ENCODE data around the gene JMJD7. TPM values are rescaled to one million over a fixed set of nuclear protein-coding genes. Genes with fewer than 3 reads are reported as not detected.

Gene JMJD7
- polyA plus RNA-seq, 2 of the 4 experiments (the other 2 are of a cell fraction), result 3.4 to 3.8 TPM

DNA sequence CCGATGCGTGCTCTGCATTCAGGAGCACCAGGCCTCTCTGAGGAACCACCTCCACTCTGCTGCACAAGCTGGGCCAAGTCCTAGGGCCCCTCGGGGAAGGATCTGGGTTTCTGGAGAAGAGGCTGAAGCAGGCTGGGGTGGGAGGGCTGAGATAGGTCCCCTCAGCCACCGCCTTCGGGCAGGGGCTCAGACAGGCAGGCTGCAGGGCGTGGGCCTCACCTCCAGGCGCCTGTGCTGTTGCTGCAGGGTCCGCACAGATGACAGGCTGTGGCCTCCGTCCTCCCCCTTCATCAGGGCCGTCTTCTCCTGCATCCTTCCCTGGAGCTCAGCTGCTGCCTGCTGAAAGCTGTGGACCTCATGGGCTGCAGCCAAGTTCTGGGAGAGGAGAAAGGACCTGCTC is 25.9 kb downstream of the JMJD7 start:
- POLR2A ChIA-PET, result no interaction called here

DNA sequence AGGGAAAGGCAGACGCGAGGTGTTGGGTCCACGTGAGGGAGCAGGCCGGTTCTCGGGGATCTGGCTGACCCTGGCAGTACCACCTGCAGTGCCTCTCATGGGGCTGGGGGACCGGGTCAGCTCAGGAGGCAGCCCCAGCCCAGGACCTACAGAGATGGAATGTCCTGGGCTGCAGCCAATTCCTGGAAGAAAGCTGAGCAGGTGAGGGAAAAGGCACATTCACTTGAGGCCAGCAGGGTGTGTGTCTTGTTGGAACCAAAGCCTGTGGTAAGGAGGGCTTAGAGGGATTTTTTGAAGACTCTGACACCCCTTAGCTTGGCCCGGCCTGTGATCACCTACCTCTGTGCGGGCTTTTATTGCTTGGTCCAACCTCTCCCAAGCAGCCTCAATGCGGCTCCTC is 26.6 kb downstream of the JMJD7 start:
- 70% methylated on average over 2 of the region's 9 CpGs for WGBS (ENCODE audit: missing lambda C conversion rate)
- Histone ChIP-seq H3K4me2 (no peak overlapping the region), H3K27ac (no peak overlapping the region), H3K4me1 (no peaks in the 10 kb centered on the region), H3K4me3 (no peak overlapping the region), H3K9me3 (no peaks in the 10 kb centered on the region)
- DNase-seq (ENCODE audit: low read depth in 1 of 2, low spot score in 1 of 2) (no peak), FAIRE-seq (no peak), ATAC-seq (no peak)
- ChIA-PET POLR2A (no interaction called here), CTCF (interaction anchor here (1.8 kb wide), 1 partner anchor 50 kb away, joined by 4 read pairs; no protein-coding TSS in a partner anchor)
- TF ChIP-seq EHMT2 (IDR thresholded peaks at IDR 0.05; ENCODE audit: low read depth) (no peak), TFCP2L1 (CRISPR knock-in tag; IDR thresholded peaks at IDR 0.05) (no peak), ZSCAN20 (CRISPR knock-in tag; IDR thresholded peaks at IDR 0.05) (no peak), RAD21 (conservative IDR thresholded peaks at IDR 0.05 in 1 of 2, IDR thresholded peaks at IDR 0.05 in 1 of 2) (no peak), CEBPB (IDR thresholded peaks at IDR 0.05) (no peak), NFE2L2 (conservative IDR thresholded peaks at IDR 0.05; ENCODE audit: low read length) (no peak), ZNF302 (CRISPR knock-in tag; IDR thresholded peaks at IDR 0.05) (no peak), RCOR1 (IDR thresholded peaks at IDR 0.05; ENCODE audit: low read depth, low read length) (no peak), HOXB5 (CRISPR knock-in tag; IDR thresholded peaks at IDR 0.05) (no peak), CHD4 (IDR thresholded peaks at IDR 0.05; ENCODE audit: borderline replicate concordance) (no peak), SMC3 (IDR thresholded peaks at IDR 0.05) (no peak), TP53 (CRISPR knock-in tag; IDR thresholded peaks at IDR 0.05) (no peak), ZFP36 (IDR thresholded peaks at IDR 0.05; ENCODE audit: borderline replicate concordance, partially characterized antibody) (no peak)
- TF ChIP-seq, protein P1, sequence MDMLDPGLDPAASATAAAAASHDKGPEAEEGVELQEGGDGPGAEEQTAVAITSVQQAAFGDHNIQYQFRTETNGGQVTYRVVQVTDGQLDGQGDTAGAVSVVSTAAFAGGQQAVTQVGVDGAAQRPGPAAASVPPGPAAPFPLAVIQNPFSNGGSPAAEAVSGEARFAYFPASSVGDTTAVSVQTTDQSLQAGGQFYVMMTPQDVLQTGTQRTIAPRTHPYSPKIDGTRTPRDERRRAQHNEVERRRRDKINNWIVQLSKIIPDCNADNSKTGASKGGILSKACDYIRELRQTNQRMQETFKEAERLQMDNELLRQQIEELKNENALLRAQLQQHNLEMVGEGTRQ (IDR thresholded peaks at IDR 0.05), result no peak
- TF ChIP-seq, protein P2, sequence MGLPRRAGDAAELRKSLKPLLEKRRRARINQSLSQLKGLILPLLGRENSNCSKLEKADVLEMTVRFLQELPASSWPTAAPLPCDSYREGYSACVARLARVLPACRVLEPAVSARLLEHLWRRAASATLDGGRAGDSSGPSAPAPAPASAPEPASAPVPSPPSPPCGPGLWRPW (IDR thresholded peaks at IDR 0.05), result no peak
- TF ChIP-seq, protein P3, sequence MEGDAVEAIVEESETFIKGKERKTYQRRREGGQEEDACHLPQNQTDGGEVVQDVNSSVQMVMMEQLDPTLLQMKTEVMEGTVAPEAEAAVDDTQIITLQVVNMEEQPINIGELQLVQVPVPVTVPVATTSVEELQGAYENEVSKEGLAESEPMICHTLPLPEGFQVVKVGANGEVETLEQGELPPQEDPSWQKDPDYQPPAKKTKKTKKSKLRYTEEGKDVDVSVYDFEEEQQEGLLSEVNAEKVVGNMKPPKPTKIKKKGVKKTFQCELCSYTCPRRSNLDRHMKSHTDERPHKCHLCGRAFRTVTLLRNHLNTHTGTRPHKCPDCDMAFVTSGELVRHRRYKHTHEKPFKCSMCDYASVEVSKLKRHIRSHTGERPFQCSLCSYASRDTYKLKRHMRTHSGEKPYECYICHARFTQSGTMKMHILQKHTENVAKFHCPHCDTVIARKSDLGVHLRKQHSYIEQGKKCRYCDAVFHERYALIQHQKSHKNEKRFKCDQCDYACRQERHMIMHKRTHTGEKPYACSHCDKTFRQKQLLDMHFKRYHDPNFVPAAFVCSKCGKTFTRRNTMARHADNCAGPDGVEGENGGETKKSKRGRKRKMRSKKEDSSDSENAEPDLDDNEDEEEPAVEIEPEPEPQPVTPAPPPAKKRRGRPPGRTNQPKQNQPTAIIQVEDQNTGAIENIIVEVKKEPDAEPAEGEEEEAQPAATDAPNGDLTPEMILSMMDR (IDR thresholded peaks at IDR 0.05), result no peak
- TF ChIP-seq, protein P4, sequence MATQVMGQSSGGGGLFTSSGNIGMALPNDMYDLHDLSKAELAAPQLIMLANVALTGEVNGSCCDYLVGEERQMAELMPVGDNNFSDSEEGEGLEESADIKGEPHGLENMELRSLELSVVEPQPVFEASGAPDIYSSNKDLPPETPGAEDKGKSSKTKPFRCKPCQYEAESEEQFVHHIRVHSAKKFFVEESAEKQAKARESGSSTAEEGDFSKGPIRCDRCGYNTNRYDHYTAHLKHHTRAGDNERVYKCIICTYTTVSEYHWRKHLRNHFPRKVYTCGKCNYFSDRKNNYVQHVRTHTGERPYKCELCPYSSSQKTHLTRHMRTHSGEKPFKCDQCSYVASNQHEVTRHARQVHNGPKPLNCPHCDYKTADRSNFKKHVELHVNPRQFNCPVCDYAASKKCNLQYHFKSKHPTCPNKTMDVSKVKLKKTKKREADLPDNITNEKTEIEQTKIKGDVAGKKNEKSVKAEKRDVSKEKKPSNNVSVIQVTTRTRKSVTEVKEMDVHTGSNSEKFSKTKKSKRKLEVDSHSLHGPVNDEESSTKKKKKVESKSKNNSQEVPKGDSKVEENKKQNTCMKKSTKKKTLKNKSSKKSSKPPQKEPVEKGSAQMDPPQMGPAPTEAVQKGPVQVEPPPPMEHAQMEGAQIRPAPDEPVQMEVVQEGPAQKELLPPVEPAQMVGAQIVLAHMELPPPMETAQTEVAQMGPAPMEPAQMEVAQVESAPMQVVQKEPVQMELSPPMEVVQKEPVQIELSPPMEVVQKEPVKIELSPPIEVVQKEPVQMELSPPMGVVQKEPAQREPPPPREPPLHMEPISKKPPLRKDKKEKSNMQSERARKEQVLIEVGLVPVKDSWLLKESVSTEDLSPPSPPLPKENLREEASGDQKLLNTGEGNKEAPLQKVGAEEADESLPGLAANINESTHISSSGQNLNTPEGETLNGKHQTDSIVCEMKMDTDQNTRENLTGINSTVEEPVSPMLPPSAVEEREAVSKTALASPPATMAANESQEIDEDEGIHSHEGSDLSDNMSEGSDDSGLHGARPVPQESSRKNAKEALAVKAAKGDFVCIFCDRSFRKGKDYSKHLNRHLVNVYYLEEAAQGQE (IDR thresholded peaks at IDR 0.05), result no peak

More for the DNA sequence above, 25.9 kb downstream of the JMJD7 start:
- FAIRE-seq (no peak), DNase-seq (ENCODE audit: low read depth in 1 of 2, low spot score in 1 of 2) (no peak), ATAC-seq (no peak)
- CTCF ChIA-PET, result interaction anchor here (1.8 kb wide), 1 partner anchor 51 kb away, joined by 4 read pairs; no protein-coding TSS in a partner anchor
- Histone ChIP-seq H3K4me3 (no peak overlapping the region), H3K9me3 (no peaks in the 10 kb centered on the region), H3K27ac (no peak overlapping the region), H3K4me1 (no peaks in the 10 kb centered on the region), H3K4me2 (no peak overlapping the region)
- no peak for TF ChIP-seq CHD4 (IDR thresholded peaks at IDR 0.05; ENCODE audit: borderline replicate concordance)
- no peak for TF ChIP-seq RNF2 (IDR thresholded peaks at IDR 0.05; ENCODE audit: borderline replicate concordance, low read depth)
- no peak for TF ChIP-seq KDM5A (IDR thresholded peaks at IDR 0.05)
- TF ChIP-seq HEYL (CRISPR knock-in tag; IDR thresholded peaks at IDR 0.05), result no peak
- TF ChIP-seq RCOR1 (IDR thresholded peaks at IDR 0.05; ENCODE audit: low read depth, low read length), result no peak
- TF ChIP-seq, protein P2 (IDR thresholded peaks at IDR 0.05), result no peak
- WGBS (ENCODE audit: missing lambda C conversion rate), result 78% methylated on average over 7 of the region's 10 CpGs
